Coronary artery (tissue), 2 donors: ENCODE data around the gene OTUD1.

Source experiments
- DNase-seq: peaks from one replicate; pipeline ENCODE4 v3.0.0-alpha.2; 2017; ENCODE audit warnings: low spot score
- H3K27ac ChIP-seq, 2 donors: fragments of 200-600 bp; sonication (generic); one replicate each; pipeline ENCODE4 v1.5.1; 2016 to 2019
- H3K4me3 ChIP-seq: fragments of 200-600 bp; sonication (generic); 2 replicates; pipeline ENCODE4 v1.5.1; 2016; ENCODE audit warnings: mild to moderate bottlenecking, moderate library complexity
- CTCF ChIP-seq: fragments of 200-600 bp; sonication (generic); IDR thresholded peaks from one replicate; pipeline ENCODE4 v1.5.1; 2019; ENCODE audit warnings: antibody characterized with exemption

Gene OTUD1

GRCh38 chr10:23437963-23438546 is 820 bp upstream of the OTUD1 start:
- peak overlapping the region; percentile 85 for H3K4me3 ChIP-seq
- TF ChIP-seq CTCF: no peak
- DNase-seq: no peak
- H3K27ac ChIP-seq: peak overlapping the region; percentile 69 to 96

- TF ChIP-seq CTCF: no peak
- DNase-seq: no peak
- H3K4me3 ChIP-seq: peak overlapping the region; percentile 85
These were observed 631 bp downstream of the OTUD1 start for GRCh38 chr10:23439452-23439960.

GRCh38 chr10:23439961-23440889 is 1.4 kb downstream of the OTUD1 start:
- TF ChIP-seq CTCF: no peak
- Histone ChIP-seq H3K27ac (peak overlapping the region; percentile 96 to 99), H3K4me3 (peak overlapping the region; percentile 85)
- DNase-seq: peak; percentile 78

More at GRCh38 chr10:23439452-23439960, 631 bp downstream of the OTUD1 start:
- H3K27ac ChIP-seq: peak overlapping the region; percentile 96 to 99

- Histone ChIP-seq H3K4me3 (peak overlapping the region; percentile 85), H3K27ac (peak overlapping the region in 1 of 2 donors; percentile 96)
- no peak for TF ChIP-seq CTCF
- no peak for DNase-seq
These were observed 2.4 kb downstream of the OTUD1 start for GRCh38 chr10:23441251-23441650.

- no peak for TF ChIP-seq CTCF
- H3K4me3 ChIP-seq: peak overlapping the region; percentile 85
- no peak overlapping the region for H3K27ac ChIP-seq
- no peak for DNase-seq
These were observed 4.1 kb downstream of the OTUD1 start for GRCh38 chr10:23442936-23443335.

GRCh38 chr10:23445591-23445990 is 6.7 kb downstream of the OTUD1 start:
- DNase-seq: no peak
- H3K27ac ChIP-seq: no peak overlapping the region
- TF ChIP-seq CTCF: no peak
- no peak overlapping the region for H3K4me3 ChIP-seq
